BLaER1 (cell line): ENCODE results near the gene AP2B1.

Experiments used
- H3K27ac ChIP-seq: shearing (Covaris generic); formaldehyde crosslinking; 2 replicates; pipeline ENCODE4 v1.8.1; 2022
- H3K27me3 ChIP-seq: shearing (Covaris generic); formaldehyde crosslinking; 2 replicates; pipeline ENCODE4 v1.8.1; 2022
- H3K36me3 ChIP-seq: shearing (Covaris generic); formaldehyde crosslinking; 2 replicates; pipeline ENCODE4 v1.8.1; 2022
- H3K4me1 ChIP-seq: shearing (Covaris generic); formaldehyde crosslinking; 2 replicates; pipeline ENCODE4 v1.8.1; 2022
- H3K4me2 ChIP-seq: shearing (Covaris generic); formaldehyde crosslinking; 2 replicates; pipeline ENCODE4 v1.8.1; 2022
- H3K4me3 ChIP-seq: shearing (Covaris generic); formaldehyde crosslinking; 2 replicates; pipeline ENCODE4 v1.8.1; 2022
- H3K9ac ChIP-seq: shearing (Covaris generic); formaldehyde crosslinking; 2 replicates; pipeline ENCODE4 v1.8.1; 2022
- H3K9me3 ChIP-seq: shearing (Covaris generic); formaldehyde crosslinking; 2 replicates; pipeline ENCODE4 v1.8.1; 2022
- H4K20me1 ChIP-seq: shearing (Covaris generic); formaldehyde crosslinking; 2 replicates; pipeline ENCODE4 v1.8.1; 2022
- Cebpa-rat ChIP-seq: shearing (Covaris generic); IDR thresholded peaks from 2 replicates; pipeline ENCODE4 v1.8.1; 2022

The AP2B1 gene

DNA sequence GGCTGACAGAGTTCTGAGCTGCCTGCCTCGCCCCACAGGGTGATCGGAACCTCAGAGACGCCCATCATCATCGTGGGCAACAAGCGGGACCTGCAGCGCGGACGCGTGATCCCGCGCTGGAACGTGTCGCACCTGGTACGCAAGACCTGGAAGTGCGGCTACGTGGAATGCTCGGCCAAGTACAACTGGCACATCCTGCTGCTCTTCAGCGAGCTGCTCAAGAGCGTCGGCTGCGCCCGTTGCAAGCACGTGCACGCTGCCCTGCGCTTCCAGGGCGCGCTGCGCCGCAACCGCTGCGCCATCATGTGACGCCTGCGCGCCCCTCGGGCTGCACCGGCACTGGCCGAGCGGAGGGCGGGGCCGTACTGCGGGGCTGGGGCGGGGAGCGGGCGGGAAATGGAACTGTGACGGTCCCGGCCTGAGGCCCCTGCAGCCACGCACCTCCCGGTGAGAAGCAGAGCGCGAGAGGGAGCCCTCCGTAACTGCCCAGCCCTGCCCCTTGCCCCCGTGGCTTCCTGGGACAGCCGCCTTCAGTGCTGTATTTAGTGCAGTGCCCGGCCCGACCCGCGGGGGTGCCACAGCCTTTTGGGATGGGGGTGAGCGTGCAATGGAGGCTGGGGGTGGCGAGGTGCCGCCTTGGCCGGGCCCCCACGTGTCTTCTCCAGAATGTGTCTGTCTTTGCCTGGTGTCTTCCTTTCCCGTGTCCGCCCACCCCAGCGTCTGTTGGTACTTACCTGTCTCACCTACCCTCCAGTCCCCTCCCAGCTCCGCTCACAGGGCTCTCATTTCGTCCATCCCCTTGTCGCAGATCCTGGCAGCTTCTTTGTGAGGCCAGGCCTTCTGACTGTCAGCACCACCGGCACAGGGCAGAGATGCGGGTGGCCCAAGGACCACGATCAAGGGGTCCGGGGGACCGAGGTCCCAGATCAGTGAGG, 154.1 kb downstream of the AP2B1 start:
- H3K27me3 ChIP-seq = peaks cover 40% of the 10 kb centered on the region
- no peak overlapping the region for H3K4me3 ChIP-seq

DNA sequence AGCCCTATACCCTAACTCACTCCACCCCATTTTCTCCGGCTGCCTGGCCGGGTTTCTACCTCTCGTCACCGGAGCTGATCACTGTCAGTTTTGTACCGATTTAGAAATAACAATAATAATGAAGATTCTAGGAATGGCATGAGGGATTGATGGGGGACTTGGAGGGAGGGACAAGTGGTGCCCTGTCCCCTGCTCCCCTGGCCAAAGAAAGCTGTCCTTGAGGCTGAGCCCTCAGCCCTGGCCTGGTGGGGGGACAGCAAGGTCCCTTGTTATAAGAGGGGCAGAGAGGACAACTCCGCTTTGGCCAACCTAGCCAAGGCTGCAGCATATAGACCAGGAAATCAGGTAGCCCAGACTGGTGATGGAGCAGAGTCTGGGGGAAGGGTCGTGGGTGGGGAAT, 155.4 kb downstream of the AP2B1 start:
- H3K9me3 ChIP-seq = no peaks in the 10 kb centered on the region

More for the DNA sequence above, 154.1 kb downstream of the AP2B1 start:
- Histone ChIP-seq H3K4me1 (0 out of 2 replicates have a peak, but pooled peaks cover 5% of the 10 kb centered on the region), H3K9me3 (no peaks in the 10 kb centered on the region), H3K9ac (no peak overlapping the region), H4K20me1 (peaks cover 71% of the 10 kb centered on the region), H3K36me3 (peaks cover 2% of the 10 kb centered on the region; the same call in 1 of the 2 replicates), H3K4me2 (no peak overlapping the region), H3K27ac (no peak overlapping the region)
- TF ChIP-seq Cebpa-rat = no peak

DNA sequence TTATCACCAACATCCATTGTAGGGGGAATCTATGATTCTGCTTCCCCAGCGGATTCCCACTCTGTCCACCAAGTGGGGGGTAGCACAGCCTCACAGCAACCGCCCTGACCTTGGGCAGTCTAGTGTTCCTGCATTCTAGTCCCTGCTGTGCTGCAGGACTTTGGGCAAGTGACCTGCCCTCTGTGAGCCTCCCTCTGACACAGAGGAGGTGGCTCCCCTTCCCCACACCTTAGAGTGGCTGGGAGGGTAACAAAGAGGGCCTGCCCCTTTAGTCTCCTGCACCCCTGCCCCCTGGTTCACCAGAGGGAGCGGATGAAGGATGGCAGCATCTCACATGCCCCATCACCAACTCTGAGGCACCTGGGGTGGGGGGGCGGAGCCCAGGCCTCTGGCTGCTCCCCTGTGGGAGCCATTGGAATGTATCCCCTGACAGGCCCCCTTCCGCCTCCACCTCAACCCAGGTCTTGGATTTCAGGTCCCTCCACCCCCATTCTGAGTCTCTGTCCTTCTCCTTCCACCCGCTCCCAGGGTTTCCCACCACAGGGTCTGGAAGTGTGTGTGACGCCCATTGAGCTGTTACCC, 155.9 kb downstream of the AP2B1 start:
- no peak overlapping the region for H3K9ac ChIP-seq
- H3K36me3 ChIP-seq = no peaks in the 10 kb centered on the region
- H3K27ac ChIP-seq = no peak overlapping the region
- H3K4me1 ChIP-seq = 0 out of 2 replicates have a peak, but pooled peaks cover 5% of the 10 kb centered on the region
- no peaks in the 10 kb centered on the region for H3K9me3 ChIP-seq
- no peak for TF ChIP-seq Cebpa-rat
- peaks cover 69% of the 10 kb centered on the region for H4K20me1 ChIP-seq
- H3K4me2 ChIP-seq = no peak overlapping the region
- peaks cover 40% of the 10 kb centered on the region for H3K27me3 ChIP-seq
- no peak overlapping the region for H3K4me3 ChIP-seq

More for the DNA sequence above, 155.4 kb downstream of the AP2B1 start:
- peaks cover 71% of the 10 kb centered on the region for H4K20me1 ChIP-seq
- H3K4me1 ChIP-seq = 0 out of 2 replicates have a peak, but pooled peaks cover 5% of the 10 kb centered on the region
- no peak overlapping the region for H3K27ac ChIP-seq
- no peak overlapping the region for H3K4me3 ChIP-seq
- H3K9ac ChIP-seq = no peak overlapping the region
- no peak for TF ChIP-seq Cebpa-rat
- peaks cover 40% of the 10 kb centered on the region for H3K27me3 ChIP-seq
- no peak overlapping the region for H3K4me2 ChIP-seq
- H3K36me3 ChIP-seq = no peaks in the 10 kb centered on the region

DNA sequence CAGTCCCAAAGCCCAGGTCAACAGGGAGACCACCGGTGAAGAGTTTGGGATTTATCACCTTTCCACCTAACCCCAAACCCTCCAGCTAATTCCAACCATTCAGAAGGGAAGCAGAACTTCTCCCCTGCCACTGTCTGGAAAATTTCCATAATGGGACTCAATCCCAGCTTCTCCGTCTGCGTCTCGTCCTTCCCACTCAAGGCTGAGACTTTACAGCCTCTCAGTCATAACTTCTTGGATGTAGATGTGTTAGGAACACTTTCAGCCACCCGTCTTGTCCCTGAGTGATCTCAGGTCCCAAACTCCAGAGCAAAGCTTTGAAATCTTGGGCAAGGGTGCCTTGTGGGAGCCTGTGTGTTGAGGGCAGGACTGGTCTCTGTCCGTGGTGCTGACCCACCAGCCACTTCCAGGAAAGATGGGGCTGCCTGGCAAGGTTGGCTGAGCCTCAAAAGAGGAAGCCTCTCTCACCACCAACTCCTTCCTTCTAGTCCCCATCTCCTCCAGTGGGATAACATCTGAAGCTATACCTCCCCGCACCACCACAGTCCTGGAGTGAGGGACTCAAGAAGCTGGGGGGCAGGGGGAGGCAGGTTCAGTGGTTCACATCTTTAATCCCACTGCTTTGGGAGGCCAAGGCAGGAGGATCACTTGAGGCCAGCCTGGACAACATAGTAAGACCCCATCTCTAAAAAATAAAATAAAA, 156.7 kb downstream of the AP2B1 start:
- Histone ChIP-seq H3K4me1 (0 out of 2 replicates have a peak, but pooled peaks cover under 1% of the 10 kb centered on the region), H4K20me1 (peaks cover 61% of the 10 kb centered on the region), H3K36me3 (no peaks in the 10 kb centered on the region), H3K27ac (no peak overlapping the region), H3K4me3 (no peak overlapping the region), H3K4me2 (no peak overlapping the region), H3K9ac (no peak overlapping the region), H3K27me3 (peaks cover 48% of the 10 kb centered on the region), H3K9me3 (no peaks in the 10 kb centered on the region)
- no peak for TF ChIP-seq Cebpa-rat

DNA sequence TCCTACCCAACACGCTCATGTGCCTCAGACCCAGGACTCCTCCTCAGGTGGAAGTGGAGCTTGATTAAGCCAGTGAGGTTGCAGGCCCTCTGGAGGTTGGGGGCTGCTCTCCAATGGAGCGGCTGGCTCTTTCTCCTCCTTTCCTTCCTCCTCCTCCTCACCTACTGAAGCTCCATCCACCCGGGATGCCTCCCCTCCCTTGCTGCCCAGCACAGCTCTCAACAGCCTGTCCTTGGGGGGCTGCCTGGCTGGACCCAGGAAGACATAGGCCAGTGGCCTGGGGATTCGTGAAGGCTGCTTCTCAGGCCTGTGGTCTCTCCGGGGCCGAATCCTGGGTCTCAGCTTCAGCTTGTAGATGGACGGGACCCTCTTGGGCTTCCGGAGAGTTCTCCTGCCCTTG, 157.7 kb downstream of the AP2B1 start:
- no peak for TF ChIP-seq Cebpa-rat
- no peak overlapping the region for H3K9ac ChIP-seq
- H3K4me1 ChIP-seq = peaks cover 2% of the 10 kb centered on the region
- H3K9me3 ChIP-seq = no peaks in the 10 kb centered on the region
- H4K20me1 ChIP-seq = peaks cover 51% of the 10 kb centered on the region
- H3K27ac ChIP-seq = no peak overlapping the region
- H3K4me3 ChIP-seq = no peak overlapping the region
- H3K36me3 ChIP-seq = no peaks in the 10 kb centered on the region
- peaks cover 57% of the 10 kb centered on the region for H3K27me3 ChIP-seq
- no peak overlapping the region for H3K4me2 ChIP-seq

DNA sequence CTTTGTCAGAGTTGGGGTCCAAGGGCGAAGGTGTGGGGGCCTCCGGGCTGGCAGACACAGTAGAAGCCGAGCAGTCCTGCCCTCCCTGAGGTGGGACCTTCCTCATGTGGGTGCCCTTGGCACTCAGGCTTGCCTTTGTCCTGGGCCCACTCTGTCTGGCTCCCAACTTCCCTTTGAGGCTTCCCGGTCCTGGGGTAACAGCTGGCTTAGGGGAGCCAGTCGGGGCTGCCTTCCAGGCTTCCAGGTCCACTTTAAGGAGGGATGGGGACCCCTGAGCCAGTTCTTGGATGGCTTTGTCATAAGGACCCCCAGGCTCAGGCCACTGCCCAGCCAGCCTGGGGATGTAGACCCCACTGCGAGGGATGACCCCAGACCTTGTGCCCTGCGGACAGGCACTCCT, 158.1 kb downstream of the AP2B1 start:
- no peak overlapping the region for H3K4me3 ChIP-seq
- H3K36me3 ChIP-seq = no peaks in the 10 kb centered on the region
- peaks cover 57% of the 10 kb centered on the region for H3K27me3 ChIP-seq
- no peak overlapping the region for H3K27ac ChIP-seq
- H4K20me1 ChIP-seq = peaks cover 47% of the 10 kb centered on the region
- no peak overlapping the region for H3K4me2 ChIP-seq
- no peaks in the 10 kb centered on the region for H3K9me3 ChIP-seq
- H3K9ac ChIP-seq = no peak overlapping the region
- H3K4me1 ChIP-seq = peaks cover 6% of the 10 kb centered on the region
- no peak for TF ChIP-seq Cebpa-rat

DNA sequence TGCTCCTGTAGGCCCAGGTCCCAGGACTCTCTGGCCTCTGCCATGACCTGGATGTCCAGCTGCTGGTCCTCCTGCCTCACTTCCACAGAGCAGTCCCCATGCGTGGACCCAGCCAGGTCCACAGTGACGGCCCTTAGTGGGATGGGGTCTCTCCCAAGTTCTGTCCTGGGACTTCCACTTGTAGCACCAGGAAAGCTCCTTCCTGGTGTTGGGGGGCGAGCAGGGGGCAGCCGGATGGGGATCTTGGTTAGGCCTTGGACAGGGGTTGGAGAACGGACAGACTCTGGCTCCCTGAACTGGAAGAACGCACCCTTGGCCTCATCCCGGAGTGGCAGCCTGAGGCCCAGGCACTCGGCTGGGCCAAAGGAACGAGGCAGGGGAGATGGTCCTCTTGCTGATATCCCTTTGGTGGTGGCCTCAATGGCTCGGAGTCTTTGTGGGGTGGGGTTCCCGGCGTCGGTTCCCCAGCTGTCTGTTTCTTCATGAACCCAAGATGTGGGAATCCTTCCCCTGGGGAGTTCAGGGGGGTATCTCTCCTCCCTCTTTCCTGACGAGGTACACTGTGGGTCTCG, 158.7 kb downstream of the AP2B1 start:
- Histone ChIP-seq H3K9ac (no peak overlapping the region), H4K20me1 (peaks cover 47% of the 10 kb centered on the region), H3K27me3 (peaks cover 57% of the 10 kb centered on the region), H3K27ac (no peak overlapping the region), H3K36me3 (no peaks in the 10 kb centered on the region), H3K4me3 (no peak overlapping the region), H3K9me3 (no peaks in the 10 kb centered on the region), H3K4me1 (peaks cover 10% of the 10 kb centered on the region), H3K4me2 (no peak overlapping the region)
- no peak for TF ChIP-seq Cebpa-rat

DNA sequence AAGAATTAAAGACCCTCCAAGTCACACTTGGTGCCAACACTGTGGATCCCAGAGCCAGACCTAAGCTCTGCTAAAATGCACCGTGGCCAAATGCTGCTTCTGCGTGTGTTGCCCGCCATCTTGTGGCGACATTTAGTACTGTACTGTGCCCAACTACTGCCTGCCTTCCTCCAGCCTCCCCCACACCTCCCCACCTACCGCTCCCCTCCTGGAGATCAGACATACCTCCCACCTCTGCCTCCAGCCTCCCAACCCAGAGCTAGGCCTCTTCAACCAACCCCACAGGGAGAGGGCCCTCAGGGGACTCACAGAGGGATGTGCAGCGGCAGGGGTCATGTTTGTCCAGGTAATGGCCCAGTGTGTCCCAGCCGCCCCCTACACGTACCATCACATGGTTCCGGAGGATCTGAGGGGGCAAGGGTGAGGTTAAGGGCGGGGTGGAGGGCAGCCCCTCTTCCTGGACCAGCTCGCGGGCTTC, 160.5 kb downstream of the AP2B1 start:
- H3K9ac ChIP-seq = no peak overlapping the region
- H3K27ac ChIP-seq = no peak overlapping the region
- peaks cover 31% of the 10 kb centered on the region for H4K20me1 ChIP-seq
- no peak for TF ChIP-seq Cebpa-rat
- H3K36me3 ChIP-seq = no peaks in the 10 kb centered on the region
- H3K9me3 ChIP-seq = no peaks in the 10 kb centered on the region
- peaks cover 52% of the 10 kb centered on the region for H3K27me3 ChIP-seq
- peaks cover 14% of the 10 kb centered on the region for H3K4me1 ChIP-seq
- H3K4me2 ChIP-seq = no peak overlapping the region
- no peak overlapping the region for H3K4me3 ChIP-seq

DNA sequence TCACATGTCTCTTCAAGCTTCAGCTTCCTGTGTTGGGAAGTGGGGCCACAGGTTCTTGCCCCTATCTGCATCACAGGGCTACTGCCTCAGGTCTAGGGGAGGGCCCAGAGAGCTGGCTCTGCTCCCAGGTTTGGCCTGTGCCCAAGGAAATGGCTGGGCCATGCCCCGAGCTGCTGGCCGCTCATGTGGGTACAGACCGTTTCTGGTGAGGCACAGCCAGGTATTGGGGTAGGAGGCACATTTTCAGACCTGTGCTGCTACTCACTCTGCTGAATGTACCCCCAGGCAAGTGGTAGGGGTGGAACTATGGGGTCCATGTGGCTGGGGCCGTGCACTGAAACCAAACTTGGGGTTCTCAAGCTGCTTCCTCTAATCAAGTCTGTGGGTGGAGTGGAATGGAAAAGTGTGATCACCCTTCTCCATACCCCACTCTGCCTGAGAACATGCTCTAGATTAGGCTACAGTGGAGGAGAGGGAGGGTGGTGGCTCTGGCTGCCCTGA, 161.3 kb downstream of the AP2B1 start:
- no peaks in the 10 kb centered on the region for H3K9me3 ChIP-seq
- H3K36me3 ChIP-seq = no peaks in the 10 kb centered on the region
- no peak for TF ChIP-seq Cebpa-rat
- H3K4me1 ChIP-seq = peaks cover 20% of the 10 kb centered on the region
- H3K27ac ChIP-seq = no peak overlapping the region
- H3K27me3 ChIP-seq = peaks cover 44% of the 10 kb centered on the region
- peaks cover 22% of the 10 kb centered on the region for H4K20me1 ChIP-seq
- no peak overlapping the region for H3K4me2 ChIP-seq
- no peak overlapping the region for H3K9ac ChIP-seq
- no peak overlapping the region for H3K4me3 ChIP-seq
